MCF 10A (cell line): Measurements from ENCODE around the gene ACP6. TPM values are rescaled to one million over a fixed set of nuclear protein-coding genes. Genes with fewer than 3 reads are reported as not detected.

ENCODE experiments used
- BruUV-seq: library from RNA; stranded (reverse); fragments of 400-500 nt; replicated peaks from 2 replicates; lab custom pipeline; 2021; lab: Mats Ljungman, UMichigan
- CTCF ChIA-PET: fragments of 300-600 bp; sonication (Branson Sonifier 250); formaldehyde crosslinking; extraction: SDS; loops from one replicate; lab custom pipeline; 2021; ENCODE audit warnings: antibody characterized with exemption, inconsistent platforms; lab: Yijun Ruan, JAX
- POLR2A ChIA-PET: fragments of 300-600, 350-650 bp; sonication (Branson Sonifier 250); formaldehyde crosslinking; extraction: SDS; loops from one replicate; lab custom pipeline; 2020; ENCODE audit warnings: antibody characterized with exemption, inconsistent platforms; lab: Yijun Ruan, JAX
- DNase-seq: peaks from one replicate; pipeline ENCODE4 v3.0.0-alpha.2; 2018; ENCODE audit not compliant: unreplicated experiment
- H3K27ac Mint-ChIP-seq: one replicate; pipeline ENCODE4 v1.8.0; 2022; ENCODE audit warnings: mild to moderate bottlenecking, low read depth, mixed read lengths; ENCODE audit not compliant: unreplicated experiment
- H3K27me3 Mint-ChIP-seq: one replicate; pipeline ENCODE4 v1.8.0; 2022; ENCODE audit warnings: mixed read lengths; ENCODE audit not compliant: insufficient read depth, unreplicated experiment
- H3K36me3 Mint-ChIP-seq: one replicate; pipeline ENCODE4 v1.8.0; 2022; ENCODE audit warnings: mild to moderate bottlenecking, moderate library complexity, mixed read lengths; ENCODE audit not compliant: insufficient read depth, unreplicated experiment
- H3K4me1 Mint-ChIP-seq: one replicate; pipeline ENCODE4 v1.8.0; 2022; ENCODE audit warnings: mixed read lengths; ENCODE audit not compliant: insufficient read depth, unreplicated experiment
- H3K4me3 Mint-ChIP-seq: one replicate; pipeline ENCODE4 v1.8.0; 2022; ENCODE audit warnings: mild to moderate bottlenecking, moderate library complexity, mixed read lengths; ENCODE audit not compliant: unreplicated experiment
- H3K9me3 Mint-ChIP-seq: one replicate; pipeline ENCODE4 v1.8.0; 2022; ENCODE audit warnings: mixed read lengths; ENCODE audit not compliant: unreplicated experiment
- intact Hi-C: fragments of 100-400 bp; cut with micrococcal nuclease; formaldehyde crosslinking; loops from 2 replicates; pipeline ENCODE4 v1.14.1; 2022
- total RNA-seq: library from RNA; stranded (reverse); gene quantifications from 2 replicates; pipeline ENCODE4 v1.2.3, GENCODE V29; 2022
- TF ChIP-seq, protein P1 (sequence below): fragments of 200-600 bp; IDR thresholded peaks from one replicate; pipeline ENCODE4 v1.8.0; 2022; ENCODE audit warnings: antibody characterized with exemption, mild to moderate bottlenecking; ENCODE audit not compliant: unreplicated experiment

The ACP6 gene
- total RNA-seq, 1 experiment from 2014 or later: 40.5 TPM

DNA sequence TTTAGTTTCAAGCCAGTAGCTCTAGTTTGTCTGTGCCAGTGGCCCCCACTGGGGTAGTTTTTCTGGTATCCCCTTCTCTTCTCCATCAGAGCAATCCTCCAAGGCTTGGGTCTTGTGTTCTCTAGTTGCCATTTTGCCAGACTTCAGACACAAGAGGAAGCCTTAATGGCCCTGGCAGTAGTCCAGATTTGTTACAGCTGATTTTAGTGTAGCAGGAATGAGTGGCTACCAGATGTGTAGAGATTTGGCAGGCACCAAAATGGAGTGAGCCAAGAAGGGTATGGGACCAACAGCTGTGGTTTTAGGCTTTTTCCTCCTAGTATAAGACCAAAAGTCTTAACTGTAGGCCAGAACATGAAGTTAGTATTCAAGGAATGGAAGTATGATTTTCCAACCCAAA lies 56.8 kb downstream of the ACP6 start:
- no peak overlapping the region for H3K27ac Mint-ChIP-seq
- TF ChIP-seq, protein P1, sequence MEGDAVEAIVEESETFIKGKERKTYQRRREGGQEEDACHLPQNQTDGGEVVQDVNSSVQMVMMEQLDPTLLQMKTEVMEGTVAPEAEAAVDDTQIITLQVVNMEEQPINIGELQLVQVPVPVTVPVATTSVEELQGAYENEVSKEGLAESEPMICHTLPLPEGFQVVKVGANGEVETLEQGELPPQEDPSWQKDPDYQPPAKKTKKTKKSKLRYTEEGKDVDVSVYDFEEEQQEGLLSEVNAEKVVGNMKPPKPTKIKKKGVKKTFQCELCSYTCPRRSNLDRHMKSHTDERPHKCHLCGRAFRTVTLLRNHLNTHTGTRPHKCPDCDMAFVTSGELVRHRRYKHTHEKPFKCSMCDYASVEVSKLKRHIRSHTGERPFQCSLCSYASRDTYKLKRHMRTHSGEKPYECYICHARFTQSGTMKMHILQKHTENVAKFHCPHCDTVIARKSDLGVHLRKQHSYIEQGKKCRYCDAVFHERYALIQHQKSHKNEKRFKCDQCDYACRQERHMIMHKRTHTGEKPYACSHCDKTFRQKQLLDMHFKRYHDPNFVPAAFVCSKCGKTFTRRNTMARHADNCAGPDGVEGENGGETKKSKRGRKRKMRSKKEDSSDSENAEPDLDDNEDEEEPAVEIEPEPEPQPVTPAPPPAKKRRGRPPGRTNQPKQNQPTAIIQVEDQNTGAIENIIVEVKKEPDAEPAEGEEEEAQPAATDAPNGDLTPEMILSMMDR: no peak
- ChIA-PET POLR2A (no interaction called here), CTCF (interaction anchor here (0.9 to 1.4 kb wide), 2 partner anchors 13 to 120 kb away, joined by 3 to 8 read pairs; no protein-coding TSS in a partner anchor)
- BruUV-seq: no TSS peak
- intact Hi-C loops: no loop called here
- peaks cover 19% of the 10 kb centered on the region for H3K36me3 Mint-ChIP-seq
- peak; percentile 16 for DNase-seq
- no peaks in the 10 kb centered on the region for H3K9me3 Mint-ChIP-seq
- no peaks in the 10 kb centered on the region for H3K27me3 Mint-ChIP-seq
- H3K4me1 Mint-ChIP-seq: no peaks in the 10 kb centered on the region
- no peak overlapping the region for H3K4me3 Mint-ChIP-seq

DNA sequence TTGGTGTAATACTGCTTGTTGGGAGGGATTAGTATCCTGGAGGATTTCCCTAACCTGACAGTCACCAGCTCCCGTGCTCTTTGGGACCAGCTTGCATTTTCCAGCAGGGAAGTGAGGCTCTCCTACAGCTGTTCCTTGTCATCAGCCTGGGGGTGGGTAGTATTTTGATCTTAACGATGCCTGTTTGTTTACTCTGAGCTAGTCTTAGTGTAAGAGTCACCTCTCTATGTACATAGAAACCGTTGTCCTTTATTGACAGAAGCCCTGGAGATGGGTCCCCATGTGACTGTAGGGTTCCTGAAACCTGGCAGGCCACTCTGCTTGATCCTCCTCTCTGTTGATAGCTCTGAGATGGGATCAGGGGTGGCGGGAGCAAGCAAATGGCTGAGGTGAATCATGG lies 58.0 kb downstream of the ACP6 start:
- no peaks in the 10 kb centered on the region for H3K27me3 Mint-ChIP-seq
- H3K27ac Mint-ChIP-seq: no peak overlapping the region
- H3K9me3 Mint-ChIP-seq: no peaks in the 10 kb centered on the region
- H3K4me3 Mint-ChIP-seq: no peak overlapping the region
- peaks cover 18% of the 10 kb centered on the region for H3K36me3 Mint-ChIP-seq
- intact Hi-C loops: no loop called here
- CTCF ChIA-PET: interaction anchor here (0.6 to 1.6 kb wide), 8 partner anchors 12 to 97 kb away, joined by 3 to 9 read pairs (median 4); no protein-coding TSS in a partner anchor
- TF ChIP-seq, protein P1: no peak
- no peak for DNase-seq
- POLR2A ChIA-PET: no interaction called here
- BruUV-seq: no TSS peak
- no peaks in the 10 kb centered on the region for H3K4me1 Mint-ChIP-seq

DNA sequence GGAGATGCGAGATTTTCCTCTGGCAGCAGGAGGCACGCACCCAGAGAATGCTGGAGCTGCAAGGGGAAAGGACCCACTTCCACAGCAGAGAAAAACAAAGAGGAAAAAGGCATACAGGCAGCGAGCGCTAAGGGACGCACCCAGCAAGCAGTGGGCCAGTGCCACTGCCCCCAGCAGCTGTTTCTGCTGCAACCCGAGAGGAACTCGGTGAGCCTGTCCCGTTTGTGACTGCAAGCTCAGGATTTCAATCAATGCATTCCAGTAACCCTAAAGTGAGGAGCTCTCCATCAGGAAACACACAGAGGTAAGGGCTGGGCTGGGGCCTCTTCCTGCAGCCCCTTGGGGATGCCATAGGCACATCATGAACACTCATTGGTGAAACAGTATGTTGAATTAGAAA lies 58.7 kb downstream of the ACP6 start:
- intact Hi-C loops: no loop called here
- no peak overlapping the region for H3K27ac Mint-ChIP-seq
- TF ChIP-seq, protein P1: no peak
- H3K27me3 Mint-ChIP-seq: no peaks in the 10 kb centered on the region
- H3K4me3 Mint-ChIP-seq: no peak overlapping the region
- no peak for DNase-seq
- BruUV-seq: no TSS peak
- H3K4me1 Mint-ChIP-seq: no peaks in the 10 kb centered on the region
- POLR2A ChIA-PET: no interaction called here
- CTCF ChIA-PET: interaction anchor here (1.1 to 1.7 kb wide), 5 partner anchors 13 to 119 kb away, joined by 3 to 9 read pairs (median 5); no protein-coding TSS in a partner anchor
- peaks cover 16% of the 10 kb centered on the region for H3K36me3 Mint-ChIP-seq
- no peaks in the 10 kb centered on the region for H3K9me3 Mint-ChIP-seq

DNA sequence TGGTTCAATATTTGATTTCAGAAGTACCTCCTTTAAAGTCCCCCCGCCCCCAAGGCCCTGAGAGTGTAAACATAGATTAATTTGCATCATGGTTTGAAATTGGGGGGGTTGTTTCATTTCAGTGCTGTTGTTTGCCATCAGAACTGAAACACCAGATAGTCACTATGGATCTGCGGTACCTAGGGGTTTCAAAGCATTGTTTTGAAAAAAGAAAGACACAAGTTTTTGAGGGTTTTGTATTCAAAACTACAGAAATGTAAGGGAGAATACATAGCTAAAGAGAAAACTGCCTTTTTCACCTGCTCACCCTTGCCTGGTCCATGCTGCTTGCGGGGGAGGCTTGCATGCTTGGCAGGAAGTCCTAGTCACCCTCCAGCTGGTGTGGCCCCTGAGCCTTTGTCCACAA lies 59.3 kb downstream of the ACP6 start:
- Mint-ChIP-seq H3K27me3 (no peaks in the 10 kb centered on the region), H3K4me1 (no peaks in the 10 kb centered on the region), H3K9me3 (no peaks in the 10 kb centered on the region), H3K4me3 (no peak overlapping the region), H3K36me3 (peaks cover 12% of the 10 kb centered on the region), H3K27ac (no peak overlapping the region)
- BruUV-seq: no TSS peak
- DNase-seq: no peak
- ChIA-PET CTCF (interaction anchor here (0.5 to 1.7 kb wide), 6 partner anchors 14 to 310 kb away, joined by 3 to 9 read pairs (median 5); no protein-coding TSS in a partner anchor), POLR2A (interaction anchor here (0.9 kb wide), 1 partner anchor 10 kb away, joined by 3 read pairs; no protein-coding TSS in a partner anchor)
- intact Hi-C loops: no loop called here
- TF ChIP-seq, protein P1: no peak
